Measurements from ENCODE around the gene OGFR.
"Not testable (repeated sequence)": the region's sequence is repeated elsewhere in the genome, so short reads cannot be mapped to it uniquely, and the experiment has no call there.

OGFR gene

DNA sequence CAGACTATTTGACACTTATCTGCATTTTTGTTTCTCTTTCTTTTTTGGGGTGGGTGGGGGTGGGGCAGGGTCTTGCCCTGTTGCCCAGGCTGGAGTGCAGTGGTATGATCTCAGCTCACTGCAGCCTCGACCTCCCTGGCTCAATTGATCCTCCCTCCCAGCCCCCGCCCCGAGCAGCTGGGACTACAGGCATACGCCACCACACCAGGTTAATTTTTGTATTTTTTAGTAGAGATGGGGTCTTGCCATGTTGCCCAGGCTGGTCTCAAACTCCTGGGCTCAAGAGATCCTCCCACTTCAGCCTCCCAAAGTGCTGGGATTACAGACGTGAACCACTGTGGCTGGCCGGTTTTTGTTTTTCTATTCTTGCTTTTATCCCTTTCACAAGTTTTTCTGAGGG lies 48.7 kb downstream of the OGFR start:
- H3K4me1 Mint-ChIP-seq; DNase-seq (ENCODE audit: low spot score in 2 of 2); H3K27ac Mint-ChIP-seq; ATAC-seq; H3K9me3 Mint-ChIP-seq; H3K4me3 Mint-ChIP-seq: not testable (repeated sequence)
- H3K36me3 Mint-ChIP-seq: peaks cover 21% of the 10 kb centered on the region

GRCh38 chr20:62854121-62854520 lies 49.5 kb downstream of the OGFR start:
- no peak for ATAC-seq
- Mint-ChIP-seq H3K4me1 (peaks cover 6% of the 10 kb centered on the region), H3K27ac (no peak overlapping the region), H3K36me3 (peaks cover 21% of the 10 kb centered on the region), H3K4me3 (no peak overlapping the region), H3K9me3 (no peaks in the 10 kb centered on the region)
- DNase-seq (ENCODE audit: low spot score in 2 of 2): no peak

DNA sequence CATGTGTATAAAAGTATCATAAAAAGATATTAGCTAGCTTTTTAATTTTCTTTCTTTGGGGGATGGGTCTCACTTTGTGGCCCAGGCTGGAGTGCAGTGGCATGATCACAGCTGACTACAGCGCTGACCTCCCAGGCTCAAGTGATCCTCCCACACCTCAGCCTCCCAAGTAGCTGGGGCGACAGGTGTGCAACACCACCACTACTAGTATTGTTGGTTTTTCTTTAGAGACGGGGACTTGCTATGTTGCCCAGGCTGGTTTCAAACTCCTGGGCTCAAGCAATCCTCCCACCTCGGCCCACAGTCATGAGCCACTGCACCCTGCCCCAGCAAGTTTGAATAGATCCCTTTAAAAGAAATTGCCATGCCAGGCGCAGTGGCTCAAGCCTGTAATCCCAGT lies 50.5 kb downstream of the OGFR start:
- Mint-ChIP-seq H3K9me3 (no peaks in the 10 kb centered on the region), H3K27ac (no peak overlapping the region), H3K36me3 (peaks cover 21% of the 10 kb centered on the region), H3K4me1 (peaks cover 6% of the 10 kb centered on the region), H3K4me3 (no peak overlapping the region)
- ATAC-seq: no peak
- DNase-seq (ENCODE audit: low spot score in 2 of 2): no peak

DNA sequence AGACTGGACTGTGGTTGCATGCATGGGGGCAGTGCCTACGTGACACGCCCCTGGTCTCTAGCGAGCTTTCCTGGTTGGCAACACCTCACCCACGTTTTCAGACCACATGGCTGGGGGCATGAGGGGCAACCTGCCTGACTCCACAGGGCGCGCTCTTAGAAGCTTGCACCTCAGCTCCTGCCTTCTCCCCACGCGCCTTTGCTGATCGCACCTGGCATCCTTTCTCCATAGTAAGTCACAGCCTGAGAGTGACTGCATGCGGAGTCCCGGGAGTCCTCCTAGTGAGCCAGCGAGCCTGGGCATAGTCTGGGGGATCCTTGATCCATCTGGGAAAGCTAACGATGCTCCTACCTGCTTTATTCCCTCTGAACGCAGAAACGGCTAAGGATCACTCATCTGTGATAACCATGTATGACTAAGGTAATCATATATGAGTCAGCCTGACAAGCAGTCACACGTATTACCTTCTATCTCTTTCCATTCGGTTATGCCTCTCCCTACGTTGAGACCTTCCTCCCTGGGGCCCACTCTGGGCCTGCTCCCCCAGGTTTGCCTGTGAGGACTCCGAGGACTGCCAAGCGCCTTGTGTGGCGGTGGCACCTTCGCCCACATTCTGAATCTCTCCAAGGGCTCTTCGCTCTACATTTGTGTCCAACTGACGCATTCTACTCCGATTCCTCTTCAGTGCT lies 52.4 kb downstream of the OGFR start:
- Mint-ChIP-seq H3K4me1 (peaks cover 11% of the 10 kb centered on the region), H3K9me3 (no peaks in the 10 kb centered on the region), H3K36me3 (peaks cover 21% of the 10 kb centered on the region), H3K4me3 (no peak overlapping the region), H3K27ac (no peak overlapping the region)
- ATAC-seq: no peak
- no peak for DNase-seq (ENCODE audit: low spot score in 2 of 2)

DNA sequence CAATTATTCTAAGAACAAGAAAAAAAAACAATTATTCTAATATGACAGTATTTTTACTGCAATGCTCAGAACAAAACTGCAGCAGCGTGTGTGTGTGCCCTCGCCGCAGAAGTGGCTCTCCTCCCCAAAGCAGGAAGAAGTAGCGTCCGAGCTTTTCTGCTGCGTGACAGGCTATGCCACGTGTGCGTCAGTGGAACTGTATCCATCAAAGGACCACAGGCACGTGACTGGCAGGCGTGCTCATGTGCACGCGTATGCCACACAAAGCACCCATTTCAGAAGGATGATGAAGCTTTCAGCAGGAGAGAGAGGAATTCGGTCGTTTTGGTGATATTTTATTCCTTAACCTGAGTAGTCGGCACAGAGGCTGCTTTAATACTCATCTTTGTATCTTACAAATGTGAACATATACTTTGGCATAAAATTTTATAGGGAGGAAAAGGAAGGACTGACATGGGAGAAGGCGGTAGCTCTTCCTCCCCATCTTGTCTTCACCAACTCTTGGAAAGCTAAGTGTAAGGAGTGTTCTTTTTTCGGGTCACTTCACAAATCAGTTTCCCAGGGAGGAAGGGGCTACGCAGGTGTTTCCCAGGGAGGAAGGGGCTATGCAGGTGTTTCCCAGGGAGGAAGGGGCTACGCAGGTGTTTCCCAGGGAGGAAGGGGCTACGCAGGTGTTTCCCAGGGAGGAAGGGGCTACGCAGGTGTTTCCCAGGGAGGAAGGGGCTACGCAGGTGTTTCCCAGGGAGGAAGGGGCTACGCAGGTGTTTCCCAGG lies 53.6 kb downstream of the OGFR start:
- ATAC-seq (no peak), DNase-seq (ENCODE audit: low spot score in 2 of 2) (no peak)

GRCh38 chr20:62859721-62860120 lies 55.1 kb downstream of the OGFR start:
- H3K27ac Mint-ChIP-seq: no peak overlapping the region
- no peak for ATAC-seq

More for the DNA sequence above, 53.6 kb downstream of the OGFR start:
- peaks cover 13% of the 10 kb centered on the region for H3K4me1 Mint-ChIP-seq
- H3K9me3 Mint-ChIP-seq: no peaks in the 10 kb centered on the region
- no peak overlapping the region for H3K27ac Mint-ChIP-seq
- peaks cover 15% of the 10 kb centered on the region for H3K36me3 Mint-ChIP-seq
- no peak overlapping the region for H3K4me3 Mint-ChIP-seq

DNA sequence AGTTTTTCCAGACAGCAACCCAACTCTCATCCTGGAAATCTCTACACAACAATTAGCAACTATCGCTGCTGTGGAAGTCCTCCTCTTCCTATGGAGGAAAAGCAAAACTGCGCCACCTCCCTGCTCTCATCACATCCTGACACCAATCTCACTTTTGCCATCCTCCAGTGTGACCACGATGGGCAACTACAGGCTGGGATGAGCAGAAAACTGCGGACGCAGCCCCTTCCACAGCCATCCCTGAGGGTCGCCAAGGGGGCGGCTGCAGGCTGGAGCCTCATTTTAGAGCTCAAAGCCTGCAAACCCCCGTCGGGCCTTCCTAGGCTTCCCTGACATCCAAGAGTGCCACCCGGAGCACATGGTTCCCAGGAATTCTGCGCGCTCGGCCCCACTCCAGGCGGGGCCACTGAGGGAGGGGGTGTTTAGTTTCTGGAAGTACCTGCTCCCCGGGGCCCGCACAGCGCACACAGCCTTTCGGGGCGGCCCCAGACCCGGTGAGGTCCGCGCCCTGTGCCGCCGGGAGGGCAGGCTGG lies 55.8 kb downstream of the OGFR start:
- H3K27ac Mint-ChIP-seq: no peak overlapping the region
- peak; percentile 1 for ATAC-seq
- DNase-seq (ENCODE audit: low spot score in 2 of 2): no peak
- H3K36me3 Mint-ChIP-seq: peaks cover 15% of the 10 kb centered on the region
- H3K4me3 Mint-ChIP-seq: peak overlapping the region; percentile 50
- peaks cover 13% of the 10 kb centered on the region for H3K4me1 Mint-ChIP-seq
- no peaks in the 10 kb centered on the region for H3K9me3 Mint-ChIP-seq

More at GRCh38 chr20:62859721-62860120, 55.1 kb downstream of the OGFR start:
- peaks cover 15% of the 10 kb centered on the region for H3K36me3 Mint-ChIP-seq
- DNase-seq (ENCODE audit: low spot score in 2 of 2): no peak
- peak overlapping the region; percentile 50 for H3K4me3 Mint-ChIP-seq
- peaks cover 13% of the 10 kb centered on the region for H3K4me1 Mint-ChIP-seq
- no peaks in the 10 kb centered on the region for H3K9me3 Mint-ChIP-seq

- peak; percentile 67 for ATAC-seq
- H3K36me3 Mint-ChIP-seq: peaks cover 15% of the 10 kb centered on the region
- peaks cover 13% of the 10 kb centered on the region for H3K4me1 Mint-ChIP-seq
- no peaks in the 10 kb centered on the region for H3K9me3 Mint-ChIP-seq
- H3K27ac Mint-ChIP-seq: no peak overlapping the region
- peak overlapping the region; percentile 50 for H3K4me3 Mint-ChIP-seq
- peak; percentile 27 to 69 for DNase-seq (ENCODE audit: low spot score in 2 of 2)
Observed at GRCh38 chr20:62860924-62861691, 56.5 kb downstream of the OGFR start.

GRCh38 chr20:62861726-62862336 lies 57.2 kb downstream of the OGFR start, which contains the start of gene TCFL5:
Gene TCFL5 (minus strand): TSS chr20:62861822. CDS start chr20:62861670, 152 bp downstream.
- Mint-ChIP-seq H3K9me3 (no peaks in the 10 kb centered on the region), H3K27ac (no peak within 1 kb of the TSS), H3K4me3 (peak within 1 kb of the TSS; percentile 50), H3K4me1 (peaks cover 13% of the 10 kb centered on the region), H3K36me3 (peaks cover 8% of the 10 kb centered on the region)
- DNase-seq (ENCODE audit: low spot score in 2 of 2) (peak; percentile 100), ATAC-seq (peak; percentile 92)
